ENCODE measurements around the gene NCMAP.

DNA sequence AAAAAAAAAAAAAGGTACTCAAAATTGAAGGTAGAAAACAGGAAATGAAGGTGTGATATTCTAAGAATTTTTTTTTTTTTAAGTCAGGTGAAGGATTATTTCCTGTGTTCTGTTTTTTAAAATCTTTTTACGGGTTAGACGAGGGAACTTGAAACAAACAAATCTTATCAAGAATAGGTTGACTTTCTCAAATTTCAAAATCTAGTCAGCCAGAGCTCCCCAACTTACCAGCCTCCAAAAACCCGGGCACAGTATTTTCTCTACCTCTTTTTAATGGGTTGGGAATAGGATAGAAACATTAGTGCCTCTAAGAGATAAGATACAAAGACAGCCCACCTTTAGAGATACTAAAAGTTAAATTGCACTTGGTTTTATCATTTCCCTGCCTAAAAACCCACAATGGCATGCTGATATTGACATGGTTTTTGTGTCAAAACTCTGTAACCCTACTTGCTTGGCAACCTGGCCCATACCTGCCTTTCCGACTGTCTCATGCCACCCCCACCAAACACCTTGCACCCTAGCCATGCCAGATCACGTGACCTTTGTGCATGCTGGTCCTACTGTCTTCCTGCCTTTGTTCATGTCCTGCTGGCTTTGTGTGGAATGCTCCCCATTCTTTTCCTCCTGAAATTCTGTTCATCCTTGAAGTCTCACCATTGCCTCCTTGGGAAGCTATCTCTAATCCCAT lies 49.1 kb upstream of the NCMAP start:
- TF ChIP-seq, protein P1, sequence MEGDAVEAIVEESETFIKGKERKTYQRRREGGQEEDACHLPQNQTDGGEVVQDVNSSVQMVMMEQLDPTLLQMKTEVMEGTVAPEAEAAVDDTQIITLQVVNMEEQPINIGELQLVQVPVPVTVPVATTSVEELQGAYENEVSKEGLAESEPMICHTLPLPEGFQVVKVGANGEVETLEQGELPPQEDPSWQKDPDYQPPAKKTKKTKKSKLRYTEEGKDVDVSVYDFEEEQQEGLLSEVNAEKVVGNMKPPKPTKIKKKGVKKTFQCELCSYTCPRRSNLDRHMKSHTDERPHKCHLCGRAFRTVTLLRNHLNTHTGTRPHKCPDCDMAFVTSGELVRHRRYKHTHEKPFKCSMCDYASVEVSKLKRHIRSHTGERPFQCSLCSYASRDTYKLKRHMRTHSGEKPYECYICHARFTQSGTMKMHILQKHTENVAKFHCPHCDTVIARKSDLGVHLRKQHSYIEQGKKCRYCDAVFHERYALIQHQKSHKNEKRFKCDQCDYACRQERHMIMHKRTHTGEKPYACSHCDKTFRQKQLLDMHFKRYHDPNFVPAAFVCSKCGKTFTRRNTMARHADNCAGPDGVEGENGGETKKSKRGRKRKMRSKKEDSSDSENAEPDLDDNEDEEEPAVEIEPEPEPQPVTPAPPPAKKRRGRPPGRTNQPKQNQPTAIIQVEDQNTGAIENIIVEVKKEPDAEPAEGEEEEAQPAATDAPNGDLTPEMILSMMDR (IDR thresholded peaks at IDR 0.05; ENCODE audit: low read length) = no peak
- TF ChIP-seq EZH2 (optimal IDR thresholded peaks at IDR 0.05; ENCODE audit: low read depth, low read length) (no peak), EZH2phosphoT487 (IDR thresholded peaks at IDR 0.05; ENCODE audit: low read length) (no peak)

Data from MM.1S (cell line).